Activated CD4-positive, CD25-positive, alpha-beta regulatory T cell (primary cell): ENCODE measurements around the gene PALLD.

Experiments used
- DNase-seq, 4 experiments: peaks; one replicate each; lab custom pipeline; 2025; lab: John Stamatoyannopoulos, UW

The PALLD gene

GRCh38 chr4:168852933-168853713, 356.3 kb downstream of the PALLD start:
- DNase-seq = no peak

DNA sequence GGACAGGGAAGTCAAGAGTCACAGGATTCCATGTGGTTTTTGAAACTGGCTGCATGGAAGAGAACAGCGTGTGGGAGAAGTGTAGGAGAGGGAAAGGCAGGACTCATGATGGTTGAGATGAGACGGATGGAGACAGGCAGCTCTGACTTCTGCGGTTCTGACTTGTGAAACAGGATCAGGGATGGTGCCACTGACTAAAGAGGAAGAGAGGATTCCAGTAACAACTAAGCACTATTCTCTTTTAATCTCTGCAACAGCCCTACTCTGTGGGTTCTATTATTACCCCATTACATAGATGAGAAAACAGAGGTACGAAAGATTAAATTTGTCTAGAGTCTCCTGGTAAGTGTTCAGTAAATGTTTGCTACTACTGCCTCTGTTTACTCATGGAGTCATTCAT, 356.9 kb downstream of the PALLD start:
- no peak for DNase-seq

GRCh38 chr4:168854350-168854921, 357.6 kb downstream of the PALLD start:
- DNase-seq = no peak

DNA sequence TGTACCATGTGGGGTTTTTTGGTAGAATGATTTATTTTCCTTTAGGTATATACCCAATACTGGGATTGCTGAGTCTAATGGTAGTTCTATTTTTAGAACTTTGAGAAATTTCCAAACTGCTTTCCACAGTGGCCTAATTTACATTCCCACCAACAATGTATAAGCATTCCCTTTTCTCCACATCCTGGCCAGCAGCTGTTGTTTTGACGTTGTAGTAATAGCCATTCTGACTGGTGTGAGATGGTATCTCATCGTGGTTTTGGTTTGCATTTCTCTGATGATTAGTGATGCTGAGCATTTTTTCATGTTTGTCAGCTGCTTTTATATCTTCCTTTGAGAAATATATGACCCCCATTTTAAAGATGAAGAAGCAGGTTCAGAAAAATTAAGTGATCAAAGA, 359.5 kb downstream of the PALLD start:
- DNase-seq = no peak

GRCh38 chr4:168857009-168857408, 360.2 kb downstream of the PALLD start:
- DNase-seq = no peak

- no peak for DNase-seq
Measured at GRCh38 chr4:168857546-168858314, 360.9 kb downstream of the PALLD start.

DNA sequence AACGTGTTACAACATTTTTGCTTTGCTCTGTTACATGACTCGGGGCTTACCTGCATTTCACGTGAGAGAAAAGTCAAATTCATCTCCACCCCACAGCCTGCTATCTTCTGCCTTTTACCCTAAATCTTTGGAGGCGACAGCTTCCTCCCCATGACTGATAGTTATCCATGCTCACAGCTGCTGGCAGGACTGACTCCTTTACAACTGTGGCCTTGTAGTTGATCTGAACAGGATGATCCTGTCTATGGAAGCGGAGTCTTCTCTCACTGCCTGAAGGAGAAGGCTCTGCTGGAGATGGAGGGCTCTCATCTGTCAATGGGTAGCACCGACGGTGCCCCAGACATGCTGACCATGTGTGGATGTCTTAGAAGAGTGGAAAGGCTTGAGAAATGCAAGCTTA, 362.2 kb downstream of the PALLD start:
- DNase-seq = no peak

- DNase-seq = no peak
Measured at GRCh38 chr4:168859888-168860694, 363.2 kb downstream of the PALLD start.

- no peak for DNase-seq
Measured at GRCh38 chr4:168860827-168861226, 364.0 kb downstream of the PALLD start.

- DNase-seq = no peak
Measured at GRCh38 chr4:168863719-168864647, 367.1 kb downstream of the PALLD start.

- DNase-seq = no peak
Measured at GRCh38 chr4:168864821-168865541, 368.1 kb downstream of the PALLD start.

DNA sequence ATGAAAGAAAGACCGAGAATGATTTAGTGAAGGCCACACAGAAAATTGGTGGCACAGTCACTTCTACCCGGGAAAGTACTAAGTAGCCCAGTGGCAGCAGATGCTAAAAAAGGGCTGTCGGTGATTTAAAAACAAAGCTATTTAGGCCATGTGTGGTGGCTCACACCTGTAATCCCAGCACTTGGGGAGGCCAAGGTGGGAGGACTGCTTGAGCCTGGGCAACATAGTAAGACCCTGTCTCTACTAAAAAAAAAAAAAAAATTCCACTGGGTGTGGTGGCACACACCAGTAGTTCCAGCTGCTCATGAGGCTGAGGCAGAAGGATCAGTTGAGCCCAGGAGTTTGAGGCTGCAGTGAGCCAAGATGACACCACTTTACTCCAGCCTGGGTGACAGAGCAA, 369.0 kb downstream of the PALLD start:
- no peak for DNase-seq

DNA sequence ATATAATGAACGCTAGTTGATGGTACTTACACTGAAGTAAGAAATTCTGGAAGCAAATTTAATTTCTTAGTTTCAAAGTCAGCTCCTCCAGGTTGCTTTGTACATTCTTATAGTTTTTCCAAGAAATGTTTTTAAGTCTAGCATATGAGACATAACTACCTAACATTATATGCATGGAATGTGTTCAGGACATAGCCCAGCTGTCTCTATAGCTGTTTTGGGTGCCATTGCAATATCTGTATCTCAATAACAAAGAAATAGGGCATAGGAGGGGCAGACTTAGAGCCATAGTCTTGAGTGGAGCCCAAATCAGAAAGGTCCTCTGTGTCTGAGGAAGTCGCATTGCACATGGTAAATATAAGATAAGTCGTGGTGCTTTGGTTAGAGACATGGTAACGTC, 369.8 kb downstream of the PALLD start:
- no peak for DNase-seq

DNA sequence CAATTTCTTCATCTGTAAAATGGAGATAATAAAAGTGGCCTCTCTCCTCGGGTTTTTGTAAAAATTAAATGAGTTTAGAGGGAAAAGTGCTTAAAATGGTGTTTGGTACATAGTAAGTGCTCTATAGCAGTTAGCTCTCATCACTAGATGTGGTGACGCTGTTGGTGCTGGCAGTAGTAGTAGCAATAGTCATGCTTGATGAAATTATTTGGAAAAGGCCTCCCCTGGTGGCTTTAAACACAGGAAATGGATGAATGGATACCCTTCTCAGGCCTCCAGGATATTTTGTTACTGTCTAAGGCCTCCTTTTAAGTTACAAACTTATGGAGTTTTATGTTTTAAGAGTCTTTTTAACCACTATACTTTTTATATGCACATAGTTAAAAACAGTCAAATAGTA, 370.3 kb downstream of the PALLD start:
- DNase-seq = no peak

- DNase-seq = no peak
Measured at GRCh38 chr4:168868044-168868781, 371.4 kb downstream of the PALLD start.

GRCh38 chr4:168868802-168869201, 371.9 kb downstream of the PALLD start:
- DNase-seq = no peak

- DNase-seq = no peak
Measured at GRCh38 chr4:168870004-168870403, 373.2 kb downstream of the PALLD start.

DNA sequence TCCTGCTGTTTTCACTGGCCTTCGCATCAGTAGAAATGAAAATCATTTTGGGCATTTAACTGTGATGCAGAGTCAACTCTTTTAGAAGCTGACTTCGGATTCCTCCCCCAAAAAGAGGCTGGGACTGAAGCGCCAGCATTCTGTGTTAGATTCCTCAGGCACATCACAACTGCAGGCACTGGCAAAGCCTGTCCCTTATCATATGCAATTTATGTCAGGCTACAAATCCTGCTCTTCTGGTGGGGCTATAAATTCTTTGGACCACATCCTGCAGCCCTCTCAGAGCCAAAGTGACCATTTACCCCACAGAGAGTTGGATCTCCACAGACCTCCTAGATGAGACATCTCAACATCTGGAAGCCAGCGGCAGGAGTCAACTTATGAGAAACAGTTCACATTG, 374.8 kb downstream of the PALLD start:
- no peak for DNase-seq

- DNase-seq = no peak
Measured at GRCh38 chr4:168874083-168874482, 377.2 kb downstream of the PALLD start.

DNA sequence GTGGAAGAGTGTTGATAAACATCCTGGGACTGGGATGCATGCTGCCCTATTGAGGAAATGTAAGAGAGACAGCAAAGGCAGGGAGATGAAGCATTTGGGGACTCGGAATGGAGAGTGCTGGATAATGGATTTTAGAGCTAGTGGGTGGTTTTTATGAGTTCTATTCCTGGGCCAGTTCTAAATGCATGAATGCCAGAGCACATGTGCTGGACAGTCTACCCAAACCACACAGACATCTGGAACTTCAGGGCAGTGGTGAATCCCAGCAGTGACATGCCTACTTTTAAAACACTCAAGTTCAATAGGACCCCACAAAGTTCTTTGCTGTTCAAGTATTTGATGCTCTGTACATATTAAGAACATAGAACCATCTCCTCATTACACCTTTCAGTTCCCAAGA, 379.3 kb downstream of the PALLD start:
- DNase-seq = no peak
